CD4-positive, alpha-beta T cell treated with Interleukin-6 for 4 hours (primary cell): ENCODE data around the gene TNNT1.
"Not testable (repeated sequence)": the region's sequence is repeated elsewhere in the genome, so short reads cannot be mapped to it uniquely, and the experiment has no call there.

ENCODE experiments used
- DNase-seq: peaks from one replicate; pipeline ENCODE4 v3.0.0-alpha.2; 2020; ENCODE audit warnings: mixed read lengths

Gene TNNT1, protein sequence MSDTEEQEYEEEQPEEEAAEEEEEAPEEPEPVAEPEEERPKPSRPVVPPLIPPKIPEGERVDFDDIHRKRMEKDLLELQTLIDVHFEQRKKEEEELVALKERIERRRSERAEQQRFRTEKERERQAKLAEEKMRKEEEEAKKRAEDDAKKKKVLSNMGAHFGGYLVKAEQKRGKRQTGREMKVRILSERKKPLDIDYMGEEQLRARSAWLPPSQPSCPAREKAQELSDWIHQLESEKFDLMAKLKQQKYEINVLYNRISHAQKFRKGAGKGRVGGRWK

GRCh38 chr19:55149078-55150003 is at the start of gene TNNT1:
TSS of gene TNNT1 (minus strand) at chr19:55149206. CDS start at chr19:55147157, 2,049 bp downstream.
- DNase-seq: no peak

- DNase-seq: no peak
These were observed 49.6 kb upstream of the TNNT1 start for GRCh38 chr19:55198651-55199050.

DNA sequence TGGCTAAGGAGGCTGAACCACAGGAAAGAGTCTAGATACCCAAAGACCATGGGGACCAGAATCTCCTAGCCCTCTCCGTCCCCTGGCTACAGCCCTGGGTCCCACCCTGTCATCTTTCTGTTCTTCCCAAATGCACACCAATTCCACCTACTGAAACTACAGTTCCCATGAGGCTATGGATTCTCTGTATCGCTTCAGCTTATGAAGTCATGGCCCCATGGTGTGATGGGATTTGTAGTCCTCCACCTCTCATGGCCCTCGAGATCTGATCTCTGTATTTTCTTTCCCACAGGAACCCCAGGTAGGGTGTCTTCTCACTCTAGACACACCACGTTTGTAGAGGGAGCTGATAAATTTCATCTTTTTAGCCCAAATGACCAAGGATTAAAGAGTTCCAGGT is 48.5 kb upstream of the TNNT1 start:
- DNase-seq: no peak

GRCh38 chr19:55196803-55197202 is 47.8 kb upstream of the TNNT1 start:
- DNase-seq: no peak

- no peak for DNase-seq
These were observed 44.5 kb upstream of the TNNT1 start for GRCh38 chr19:55193481-55193880.

GRCh38 chr19:55189403-55189835 is 40.4 kb upstream of the TNNT1 start:
- DNase-seq: no peak

DNA sequence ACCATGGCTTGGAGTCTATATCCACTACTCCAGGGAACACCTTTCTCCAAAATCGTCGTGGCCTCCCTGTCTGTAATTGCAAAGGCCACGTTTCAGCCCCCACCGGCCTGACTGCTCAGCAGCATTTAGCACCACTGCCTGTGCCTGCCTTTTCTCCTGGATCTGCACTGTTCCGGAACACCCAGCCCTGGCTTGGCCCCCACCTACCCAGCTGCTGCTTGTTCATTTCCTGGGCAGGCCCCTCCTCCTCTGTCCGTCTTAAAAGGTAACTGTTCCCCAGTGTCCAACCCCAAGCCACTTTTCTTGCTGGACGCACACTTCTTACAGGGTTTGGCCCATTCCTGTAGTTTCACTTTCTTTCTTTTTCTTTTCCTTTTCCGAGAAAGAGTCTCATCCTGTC is 39.6 kb upstream of the TNNT1 start:
- DNase-seq: no peak

DNA sequence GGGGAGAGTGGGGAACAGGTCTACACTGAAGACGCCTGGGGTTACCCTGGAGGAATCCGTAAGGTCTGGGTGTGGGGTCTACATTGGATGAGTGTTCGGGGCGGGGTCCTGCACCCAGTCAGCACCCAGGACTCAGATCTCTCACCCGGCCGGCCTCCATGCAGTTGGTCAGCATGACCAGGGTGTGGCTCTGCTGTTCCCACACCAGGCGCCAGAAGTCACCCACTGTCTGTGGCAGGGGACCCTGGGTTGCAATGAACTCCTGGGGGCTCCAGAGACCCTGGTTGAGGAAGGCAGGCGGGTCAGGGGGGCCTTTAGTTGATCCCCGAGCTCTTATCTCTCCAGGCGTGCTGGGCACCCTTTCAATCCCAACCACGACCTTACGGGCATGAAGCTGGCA is 37.1 kb upstream of the TNNT1 start:
- no peak for DNase-seq

DNA sequence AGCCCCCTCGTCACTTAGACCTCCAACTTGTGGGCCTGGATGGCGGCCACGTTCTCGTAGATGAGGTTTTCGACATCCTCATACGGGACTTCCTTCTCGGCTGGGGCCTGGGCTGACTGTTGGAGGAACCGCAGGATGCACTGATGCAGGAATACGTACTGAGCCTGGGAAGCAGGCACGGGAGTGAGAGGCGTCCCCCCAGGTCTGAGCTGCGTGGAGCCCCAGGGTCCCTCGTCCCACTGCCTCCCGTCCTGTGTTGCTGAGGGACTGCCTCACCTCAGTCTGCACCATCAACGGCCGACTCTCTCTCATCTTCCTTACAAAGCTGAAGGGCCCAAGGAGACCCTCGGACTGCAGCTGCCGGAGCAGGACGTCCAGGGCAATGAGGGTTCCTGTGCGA is 32.7 kb upstream of the TNNT1 start:
- no peak for DNase-seq

GRCh38 chr19:55179606-55180484 is 30.8 kb upstream of the TNNT1 start, which contains the start of gene SYT5:
TSS of gene SYT5 (minus strand) at chr19:55180289. CDS start at chr19:55179041, 1,248 bp downstream.
- DNase-seq: peak; percentile 63

- peak; percentile 85 for DNase-seq
These were observed 30.0 kb upstream of the TNNT1 start for GRCh38 chr19:55178781-55179599.

GRCh38 chr19:55176076-55176475 is 27.1 kb upstream of the TNNT1 start:
- no peak for DNase-seq

DNA sequence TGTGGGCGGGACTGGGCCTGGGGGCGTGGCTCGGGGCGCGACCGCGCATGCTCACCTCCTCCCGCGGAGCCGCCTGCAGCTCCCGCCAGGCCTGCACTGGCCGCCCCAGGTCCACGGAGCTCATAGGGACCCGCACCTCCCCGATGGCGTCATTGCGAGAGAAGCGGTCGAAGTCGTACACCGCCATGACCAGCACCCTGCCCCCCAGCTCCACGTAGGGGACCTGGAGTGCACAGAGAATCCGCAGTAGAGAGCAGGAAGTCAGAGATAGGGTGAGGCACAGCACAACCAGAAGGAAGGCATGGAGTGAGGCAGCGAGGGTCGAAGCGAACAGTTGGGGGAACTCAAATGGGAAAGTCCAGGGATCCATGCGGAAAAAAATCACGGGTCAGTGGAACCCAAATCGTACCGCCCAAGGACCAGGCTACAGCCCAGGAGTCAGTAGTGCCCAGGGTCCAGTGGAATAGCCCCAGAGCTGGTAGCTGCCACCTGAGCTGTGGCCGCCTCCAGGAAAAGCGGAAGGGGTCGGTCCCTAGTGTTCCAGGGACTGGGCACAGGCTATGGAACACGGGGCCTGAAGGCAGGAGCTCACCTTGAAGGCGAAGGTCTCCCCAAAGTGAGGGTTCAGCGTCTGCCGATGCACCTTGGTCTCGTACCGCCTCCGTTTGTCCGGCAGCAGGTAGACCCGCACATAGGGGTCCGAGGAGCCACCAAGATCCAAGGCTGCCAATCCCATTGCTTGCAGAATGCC is 26.3 kb upstream of the TNNT1 start:
- no peak for DNase-seq

- no peak for DNase-seq
These were observed 25.6 kb upstream of the TNNT1 start for GRCh38 chr19:55174425-55175116.

- peak; percentile 32 for DNase-seq
These were observed 24.9 kb upstream of the TNNT1 start for GRCh38 chr19:55173714-55174409.

GRCh38 chr19:55173186-55173713 is 24.2 kb upstream of the TNNT1 start:
- DNase-seq: no peak

- DNase-seq: no peak
These were observed 23.7 kb upstream of the TNNT1 start for GRCh38 chr19:55172741-55173140.

- DNase-seq: not testable (repeated sequence)
These were observed 23.3 kb upstream of the TNNT1 start for GRCh38 chr19:55172318-55172717.

DNA sequence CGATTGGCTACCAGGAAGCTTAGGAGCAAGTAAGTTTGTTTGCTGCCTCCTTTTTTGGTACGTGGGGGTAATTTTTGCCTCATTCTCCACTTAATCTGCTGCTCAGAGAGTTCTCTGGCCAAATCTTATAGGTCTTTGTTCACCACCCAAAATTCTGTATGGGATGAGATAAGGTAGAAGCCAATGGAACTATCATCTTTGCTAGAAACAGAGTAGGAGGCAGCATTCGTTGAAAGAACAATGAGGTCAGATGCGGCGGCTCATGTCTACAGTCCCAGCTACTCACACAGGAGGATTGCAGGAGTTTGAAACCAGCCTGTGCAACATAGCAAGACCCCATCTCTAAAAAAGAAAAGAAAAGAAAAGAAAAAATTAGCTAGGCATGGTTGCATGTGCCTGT is 22.4 kb upstream of the TNNT1 start:
- no peak for DNase-seq

GRCh38 chr19:55169136-55169535 is 20.1 kb upstream of the TNNT1 start:
- no peak for DNase-seq
